Heart left ventricle (tissue), 13 donors: ENCODE results near the gene ACCSL.

Source experiments
- POLR2A ChIP-seq, 2 donors: fragments of 450-650 bp; IDR thresholded peaks; one replicate each; pipeline ENCODE4 v1.6.1; 2017; ENCODE audit warnings: antibody characterized with exemption in 2 of 2, mild to moderate bottlenecking in 2 of 2, moderate library complexity in 2 of 2
- TF ChIP-seq, protein P1 (sequence below), 12 donors: fragments of 200-600 bp; sonication (generic) in 4 of 12; IDR thresholded peaks; one replicate each; pipeline versions ENCODE4 v1.5.0 to v1.8.0; 2018 to 2022; ENCODE audit warnings: antibody characterized with exemption in 12 of 12, mild to moderate bottlenecking in 5 of 12
- donor health status: ischemic (EF 13 %, LVEDD 7.1; RV severe dilation, severe dysfunction).
- donor health status: DM: no; HTN: yes; CAD: no.
- donor health status: DM: no; HTN: no; CAD: no.
- donor health status: ischemic (EF 25% LVEDD 6.9; RV normal size, moderate dysfunction).
- donor health status: ischemic (EF 25% LVEDD 5.7; RV mildly dilated, moderate dysfunction).
- donor health status: ischemic (EF 35%, LVEDD 5.7; RV mildly dilated, moderate dysfunction).
- donor health status: nonischemic (EF 11% LVEDD 7.7; RV severe dilation, severe dysfunction).
- donor health status: DM: yes; HTN: yes; CAD: no.
- donor health status: PGD.
- donor health status: ischemic (EF 29% LVEDD 5.4; RV normal size, mild dysfunction).
- donor health status: nonischemic (EF 23%, LVEDD 6.1; RV moderate dilation, normal function).

DNA sequence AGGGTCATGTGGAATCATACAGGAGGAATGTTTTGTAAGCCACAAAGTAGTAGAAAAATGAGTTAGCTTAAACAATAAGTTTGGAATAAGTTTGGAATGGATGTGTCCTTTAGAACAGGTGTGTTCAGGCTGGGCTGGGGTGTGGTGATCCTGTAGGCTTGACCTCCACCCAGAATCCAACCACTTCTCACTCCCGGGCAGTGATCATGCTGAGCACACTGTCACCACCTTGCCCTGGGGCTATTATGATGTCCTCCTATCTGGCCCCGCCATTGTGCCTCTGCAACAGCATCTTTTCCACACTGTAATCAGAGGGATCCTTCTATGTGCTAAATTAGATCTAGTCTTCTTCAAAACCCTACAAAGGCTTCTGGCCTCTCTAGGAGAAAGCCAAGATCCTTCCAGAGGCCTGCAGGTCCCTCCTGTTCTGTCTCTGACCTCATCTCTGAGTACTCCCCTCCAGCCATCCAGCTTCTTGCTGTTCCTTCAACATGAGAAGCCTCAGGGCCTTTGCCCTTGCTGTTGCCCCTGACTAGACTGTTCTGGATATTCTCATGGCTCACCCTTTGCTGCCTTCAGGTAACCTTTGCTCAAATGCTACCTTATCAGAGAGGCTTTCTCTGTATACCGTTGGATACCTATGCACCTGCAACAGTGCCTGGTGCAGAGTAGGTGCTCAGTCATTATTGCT, 18.8 kb upstream of the ACCSL start:
- TF ChIP-seq, protein P1, sequence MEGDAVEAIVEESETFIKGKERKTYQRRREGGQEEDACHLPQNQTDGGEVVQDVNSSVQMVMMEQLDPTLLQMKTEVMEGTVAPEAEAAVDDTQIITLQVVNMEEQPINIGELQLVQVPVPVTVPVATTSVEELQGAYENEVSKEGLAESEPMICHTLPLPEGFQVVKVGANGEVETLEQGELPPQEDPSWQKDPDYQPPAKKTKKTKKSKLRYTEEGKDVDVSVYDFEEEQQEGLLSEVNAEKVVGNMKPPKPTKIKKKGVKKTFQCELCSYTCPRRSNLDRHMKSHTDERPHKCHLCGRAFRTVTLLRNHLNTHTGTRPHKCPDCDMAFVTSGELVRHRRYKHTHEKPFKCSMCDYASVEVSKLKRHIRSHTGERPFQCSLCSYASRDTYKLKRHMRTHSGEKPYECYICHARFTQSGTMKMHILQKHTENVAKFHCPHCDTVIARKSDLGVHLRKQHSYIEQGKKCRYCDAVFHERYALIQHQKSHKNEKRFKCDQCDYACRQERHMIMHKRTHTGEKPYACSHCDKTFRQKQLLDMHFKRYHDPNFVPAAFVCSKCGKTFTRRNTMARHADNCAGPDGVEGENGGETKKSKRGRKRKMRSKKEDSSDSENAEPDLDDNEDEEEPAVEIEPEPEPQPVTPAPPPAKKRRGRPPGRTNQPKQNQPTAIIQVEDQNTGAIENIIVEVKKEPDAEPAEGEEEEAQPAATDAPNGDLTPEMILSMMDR (IDR thresholded peaks at IDR 0.05), result no peak
- TF ChIP-seq POLR2A (IDR thresholded peaks at IDR 0.05), result no peak
